Stimulated activated memory B cell treated with anti-CD40 and anti-IgM and Interleukin-4, amounts not matched to agents 10 μg/mL and 1 μg/mL and 100 μg/mL, for 72 hours (primary cell): Measurements from ENCODE around the gene CLPTM1.
"Not testable (repeated sequence)": the region's sequence is repeated elsewhere in the genome, so short reads cannot be mapped to it uniquely, and the experiment has no call there.

Source experiments
- ATAC-seq: fragments of 150-1000 bp; cut with Tn5 transposase; 2 replicates; pipeline ENCODE4 v1.10.0; 2021
- H3K27ac Mint-ChIP-seq: one replicate; pipeline ENCODE4 v1.8.0; 2022; ENCODE audit warnings: mild to moderate bottlenecking, mixed read lengths
- H3K27me3 Mint-ChIP-seq: one replicate; pipeline ENCODE4 v1.8.0; 2022; ENCODE audit warnings: mixed read lengths
- H3K36me3 Mint-ChIP-seq: one replicate; pipeline ENCODE4 v1.8.0; 2022; ENCODE audit warnings: mixed read lengths
- H3K4me1 Mint-ChIP-seq: one replicate; pipeline ENCODE4 v1.8.0; 2022; ENCODE audit warnings: mixed read lengths
- H3K4me3 Mint-ChIP-seq: one replicate; pipeline ENCODE4 v1.8.0; 2022; ENCODE audit warnings: mild to moderate bottlenecking, moderate library complexity, mixed read lengths
- H3K9me3 Mint-ChIP-seq: one replicate; pipeline ENCODE4 v1.8.0; 2022; ENCODE audit warnings: mixed read lengths

CLPTM1 gene

DNA sequence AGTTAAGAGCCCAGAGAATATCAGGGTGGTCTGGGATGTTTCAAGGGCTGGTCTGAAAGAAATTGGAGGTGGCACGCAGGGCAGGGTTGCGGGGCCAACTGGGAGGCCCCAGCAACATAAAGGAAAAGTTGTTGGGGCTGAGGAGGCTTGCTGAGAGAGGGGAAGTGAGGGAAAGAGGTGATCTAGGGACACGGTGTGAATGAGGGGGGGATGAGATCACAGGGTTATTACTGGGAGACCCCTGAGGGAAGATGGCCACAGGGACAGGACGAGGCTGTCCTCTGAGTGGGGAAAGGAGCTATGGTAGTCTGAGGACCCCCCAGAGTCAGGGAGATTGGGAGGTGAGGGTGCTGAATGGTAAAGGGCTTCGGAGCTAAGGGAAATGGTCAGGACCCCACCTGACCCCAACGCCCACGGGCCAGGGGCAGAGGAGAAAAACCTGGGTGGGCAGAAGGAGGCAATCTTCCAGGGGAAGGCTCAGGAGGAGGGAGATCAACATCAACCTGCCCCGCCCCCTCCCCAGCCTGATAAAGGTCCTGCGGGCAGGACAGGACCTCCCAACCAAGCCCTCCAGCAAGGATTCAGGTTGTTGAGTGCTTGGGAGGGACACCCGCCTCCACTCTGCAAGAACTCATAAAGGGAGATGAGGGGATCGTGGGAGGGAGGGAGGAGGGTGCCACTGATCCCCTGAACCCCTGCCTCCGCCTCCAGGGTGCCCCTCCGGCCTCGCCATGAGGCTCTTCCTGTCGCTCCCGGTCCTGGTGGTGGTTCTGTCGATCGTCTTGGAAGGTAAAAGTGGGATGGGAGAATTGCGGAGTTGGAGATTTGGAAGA lies 28.7 kb upstream of the CLPTM1 start:
- H3K27me3 Mint-ChIP-seq: peaks cover 30% of the 10 kb centered on the region
- ATAC-seq, H3K9me3 Mint-ChIP-seq, H3K36me3 Mint-ChIP-seq: not testable (repeated sequence)
- peaks cover 15% of the 10 kb centered on the region for H3K4me1 Mint-ChIP-seq
- peak overlapping the region; percentile 59 for H3K27ac Mint-ChIP-seq
- peak overlapping the region; percentile 78 for H3K4me3 Mint-ChIP-seq

DNA sequence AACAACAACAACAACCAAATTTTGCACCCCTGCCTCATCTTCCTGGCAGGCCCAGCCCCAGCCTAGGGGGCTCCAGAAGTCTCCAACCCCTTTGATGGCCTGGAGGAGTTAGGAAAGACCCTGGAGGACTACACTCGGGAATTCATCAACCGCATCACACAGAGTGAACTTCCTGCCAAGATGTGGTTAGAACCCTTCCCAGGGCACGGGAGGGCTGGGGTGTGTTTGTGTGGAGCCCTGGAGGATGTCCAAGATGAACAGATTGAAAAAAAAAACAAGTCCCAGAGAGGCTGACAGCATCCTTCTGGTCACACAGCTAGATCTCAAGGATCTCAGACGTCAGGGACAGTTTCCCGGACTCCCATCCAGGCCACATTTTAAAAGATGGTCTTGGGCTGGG lies 27.4 kb upstream of the CLPTM1 start:
- H3K36me3 Mint-ChIP-seq: no peaks in the 10 kb centered on the region
- H3K27me3 Mint-ChIP-seq: peaks cover 30% of the 10 kb centered on the region
- no peak overlapping the region for H3K4me3 Mint-ChIP-seq
- H3K4me1 Mint-ChIP-seq: peaks cover 15% of the 10 kb centered on the region
- no peaks in the 10 kb centered on the region for H3K9me3 Mint-ChIP-seq
- H3K27ac Mint-ChIP-seq: no peak overlapping the region
- ATAC-seq: no peak

GRCh38 chr19:44930088-44930487 lies 25.1 kb upstream of the CLPTM1 start:
- H3K36me3 Mint-ChIP-seq: no peaks in the 10 kb centered on the region
- H3K9me3 Mint-ChIP-seq: no peaks in the 10 kb centered on the region
- H3K27ac Mint-ChIP-seq: no peak overlapping the region
- peaks cover 15% of the 10 kb centered on the region for H3K4me1 Mint-ChIP-seq
- no peak for ATAC-seq
- no peak overlapping the region for H3K4me3 Mint-ChIP-seq
- H3K27me3 Mint-ChIP-seq: peaks cover 26% of the 10 kb centered on the region

DNA sequence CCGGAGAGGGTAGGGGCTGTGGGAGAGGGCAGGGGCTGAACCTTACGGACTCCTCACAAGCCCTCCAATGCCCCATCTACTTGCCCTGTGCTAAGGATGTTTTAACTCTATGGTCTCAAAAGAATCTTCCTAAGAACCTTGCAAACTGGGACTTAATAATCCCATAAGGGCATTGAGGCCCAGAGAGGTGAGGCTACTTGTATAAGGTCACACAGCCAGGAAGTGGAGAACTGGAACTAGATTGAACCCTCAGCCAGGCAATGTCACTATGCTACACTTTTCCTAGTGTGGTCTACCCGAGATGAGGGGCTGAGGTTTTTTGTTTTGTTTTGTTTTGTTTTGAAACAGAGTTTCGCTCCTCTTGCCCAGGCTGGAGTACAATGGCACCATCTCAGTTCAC lies 23.6 kb upstream of the CLPTM1 start:
- Mint-ChIP-seq H3K36me3 (no peaks in the 10 kb centered on the region), H3K4me1 (peaks cover 8% of the 10 kb centered on the region), H3K4me3 (no peak overlapping the region), H3K27ac (no peak overlapping the region), H3K9me3 (no peaks in the 10 kb centered on the region), H3K27me3 (peaks cover 12% of the 10 kb centered on the region)
- no peak for ATAC-seq

- Mint-ChIP-seq H3K9me3 (no peaks in the 10 kb centered on the region), H3K27me3 (no peaks in the 10 kb centered on the region), H3K36me3 (no peaks in the 10 kb centered on the region), H3K4me3 (no peak overlapping the region), H3K4me1 (peaks cover 31% of the 10 kb centered on the region), H3K27ac (no peak overlapping the region)
- no peak for ATAC-seq
These were observed 15.5 kb upstream of the CLPTM1 start for GRCh38 chr19:44939668-44940067.

GRCh38 chr19:44942067-44942571 lies 13.1 kb upstream of the CLPTM1 start, which contains the start of gene APOC4:
Gene APOC4, plus strand, starts transcription at chr19:44942237. Its CDS starts 41 bp downstream, at chr19:44942278.
- H3K36me3 Mint-ChIP-seq: no peaks in the 10 kb centered on the region
- H3K27ac Mint-ChIP-seq: no peak within 1 kb of the TSS
- H3K4me1 Mint-ChIP-seq: peaks cover 33% of the 10 kb centered on the region
- H3K27me3 Mint-ChIP-seq: no peaks in the 10 kb centered on the region
- no peaks in the 10 kb centered on the region for H3K9me3 Mint-ChIP-seq
- ATAC-seq: no peak
- peak within 1 kb of the TSS; percentile 0 for H3K4me3 Mint-ChIP-seq

DNA sequence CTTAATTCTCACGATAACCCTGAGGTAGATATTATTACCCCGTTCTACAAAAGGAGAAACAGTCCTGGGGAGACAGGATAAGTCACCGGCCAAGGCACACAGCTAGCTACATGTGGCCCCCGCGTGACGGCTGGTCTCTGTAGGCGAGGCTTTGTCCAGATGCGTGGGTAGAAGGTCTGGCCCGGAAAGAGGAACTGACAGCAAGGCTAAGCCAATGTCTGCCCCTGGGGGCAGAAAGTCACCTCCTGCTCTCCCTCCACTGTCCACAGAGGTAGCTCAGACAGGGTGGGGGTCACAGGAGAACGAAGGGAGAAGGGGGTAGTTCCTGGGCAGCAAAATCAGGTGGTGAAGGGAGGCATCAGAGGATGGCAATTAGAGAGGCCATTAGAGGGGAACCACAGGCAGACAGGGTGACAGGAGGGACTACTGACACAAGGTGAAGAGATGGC lies 11.4 kb upstream of the CLPTM1 start:
- Mint-ChIP-seq H3K27ac (peak overlapping the region; percentile 92), H3K4me1 (peaks cover 33% of the 10 kb centered on the region), H3K27me3 (no peaks in the 10 kb centered on the region), H3K36me3 (no peaks in the 10 kb centered on the region), H3K4me3 (peak overlapping the region; percentile 38), H3K9me3 (no peaks in the 10 kb centered on the region)
- ATAC-seq: peak; percentile 95

DNA sequence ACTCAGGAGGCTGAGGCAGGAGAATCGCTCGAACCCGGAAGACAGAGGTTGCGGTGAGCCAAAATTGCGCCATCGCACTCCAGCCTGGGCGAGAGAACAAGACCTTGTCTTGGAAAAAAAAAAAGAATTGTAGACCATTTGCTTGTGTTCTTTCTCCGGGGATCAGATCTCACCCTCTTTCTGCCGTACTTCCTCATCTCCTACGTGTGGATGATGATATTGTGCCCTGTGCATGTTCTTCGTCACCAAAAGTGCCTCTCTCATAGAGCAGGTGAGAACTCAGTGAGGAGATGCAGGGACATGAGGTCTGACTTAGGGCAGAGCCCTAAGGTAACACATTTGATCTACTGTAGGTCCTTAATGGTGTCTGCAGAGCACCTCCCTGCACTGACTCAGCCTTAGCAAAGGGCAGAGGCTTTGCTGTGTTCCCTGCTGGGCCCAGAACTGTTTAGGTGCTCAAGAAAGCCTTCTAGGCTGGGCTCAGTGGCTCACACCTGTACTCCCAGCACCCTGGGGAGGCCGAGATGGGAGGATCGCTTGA lies 8.1 kb upstream of the CLPTM1 start:
- H3K4me1 Mint-ChIP-seq: peaks cover 27% of the 10 kb centered on the region
- no peak overlapping the region for H3K27ac Mint-ChIP-seq
- H3K9me3 Mint-ChIP-seq: no peaks in the 10 kb centered on the region
- no peak for ATAC-seq
- H3K27me3 Mint-ChIP-seq: no peaks in the 10 kb centered on the region
- H3K36me3 Mint-ChIP-seq: no peaks in the 10 kb centered on the region
- H3K4me3 Mint-ChIP-seq: no peak overlapping the region

- H3K27ac Mint-ChIP-seq: peak overlapping the region; percentile 1
These were observed 6.9 kb upstream of the CLPTM1 start for GRCh38 chr19:44948237-44948636.

GRCh38 chr19:44948763-44949374 lies 6.3 kb upstream of the CLPTM1 start:
- Mint-ChIP-seq H3K4me3 (no peak overlapping the region), H3K27ac (peak overlapping the region; percentile 1), H3K27me3 (no peaks in the 10 kb centered on the region), H3K4me1 (peaks cover 23% of the 10 kb centered on the region), H3K36me3 (no peaks in the 10 kb centered on the region), H3K9me3 (no peaks in the 10 kb centered on the region)
- ATAC-seq: no peak

More at GRCh38 chr19:44948237-44948636, 6.9 kb upstream of the CLPTM1 start:
- Mint-ChIP-seq H3K4me3 (no peak overlapping the region), H3K36me3 (no peaks in the 10 kb centered on the region), H3K27me3 (no peaks in the 10 kb centered on the region), H3K4me1 (peaks cover 21% of the 10 kb centered on the region), H3K9me3 (no peaks in the 10 kb centered on the region)
- ATAC-seq: no peak

GRCh38 chr19:44949550-44949949 lies 5.6 kb upstream of the CLPTM1 start:
- H3K27ac Mint-ChIP-seq: peak overlapping the region; percentile 1
- no peaks in the 10 kb centered on the region for H3K36me3 Mint-ChIP-seq
- H3K4me3 Mint-ChIP-seq: no peak overlapping the region
- H3K4me1 Mint-ChIP-seq: peaks cover 20% of the 10 kb centered on the region
- H3K27me3 Mint-ChIP-seq: no peaks in the 10 kb centered on the region
- ATAC-seq: no peak
- no peaks in the 10 kb centered on the region for H3K9me3 Mint-ChIP-seq

DNA sequence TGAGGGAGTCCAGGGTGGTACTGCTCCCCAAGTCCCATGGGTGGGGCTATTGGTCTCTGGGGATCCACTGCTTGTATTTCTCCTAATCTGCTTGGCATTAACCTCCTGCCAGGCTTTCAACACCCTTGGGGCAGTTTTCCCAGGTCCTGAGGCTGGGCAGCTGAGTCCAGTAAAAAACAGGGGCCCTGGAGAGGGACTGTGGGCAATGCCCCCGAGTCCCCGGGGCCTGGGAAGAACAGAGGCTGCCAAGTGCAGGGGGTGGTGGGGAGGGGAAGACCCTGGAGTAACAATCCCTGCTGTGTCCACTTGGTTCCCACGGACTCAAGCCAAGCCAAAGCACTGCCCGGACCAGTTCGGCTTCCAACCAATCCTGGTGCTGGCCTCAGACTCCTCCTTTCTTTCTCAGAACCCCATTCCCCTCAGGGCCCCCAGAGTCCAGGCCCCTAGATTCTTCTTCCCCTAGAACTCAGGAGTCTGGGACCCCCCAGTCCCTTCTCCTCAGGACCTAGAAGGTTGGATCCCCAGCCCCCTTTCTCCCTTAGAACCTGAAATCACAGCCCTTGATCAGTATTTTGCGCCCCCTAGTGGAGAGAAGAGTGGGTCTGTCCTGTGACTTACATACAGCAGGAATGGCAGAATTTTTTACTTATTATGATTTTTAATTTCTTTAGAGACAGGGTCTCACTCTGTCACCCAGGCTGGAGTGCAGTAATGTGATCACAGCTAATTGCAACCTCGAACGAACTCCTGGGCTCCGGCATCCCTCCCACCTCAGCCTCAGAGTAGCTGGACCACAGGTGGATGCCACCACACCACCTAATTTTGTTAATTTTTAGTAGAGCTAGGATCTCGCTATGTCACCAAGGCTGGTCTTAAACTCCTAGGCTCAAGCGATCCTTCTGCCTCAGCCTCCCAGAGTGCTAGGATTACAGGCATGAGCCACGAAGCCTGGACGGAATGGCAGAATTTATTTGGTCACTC lies 3.7 kb upstream of the CLPTM1 start:
- no peak for ATAC-seq
- Mint-ChIP-seq H3K9me3 (no peaks in the 10 kb centered on the region), H3K4me3 (no peak overlapping the region), H3K4me1 (peaks cover 26% of the 10 kb centered on the region), H3K27me3 (no peaks in the 10 kb centered on the region), H3K36me3 (no peaks in the 10 kb centered on the region), H3K27ac (no peak overlapping the region)

DNA sequence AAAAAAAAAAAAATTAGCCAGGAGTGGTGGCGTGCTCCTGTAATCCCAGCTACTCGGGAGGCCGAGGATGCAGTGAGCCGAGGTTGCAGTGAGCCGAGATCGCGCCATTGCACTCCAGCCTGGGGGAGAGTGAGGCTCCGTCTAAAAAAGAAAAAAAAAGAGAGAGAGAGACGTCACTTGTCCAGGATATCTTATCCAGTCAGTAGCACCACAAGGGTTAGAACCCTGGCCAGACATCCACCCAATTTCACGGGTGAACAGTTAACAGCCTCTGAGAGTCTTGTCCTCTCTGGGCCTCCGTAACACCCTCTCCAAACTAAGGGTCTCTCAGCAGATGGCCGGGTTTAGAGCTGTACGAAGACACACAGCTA lies 917 bp upstream of the CLPTM1 start:
- Mint-ChIP-seq H3K27ac (peak overlapping the region; percentile 91), H3K4me3 (peak overlapping the region; percentile 99), H3K27me3 (no peaks in the 10 kb centered on the region), H3K4me1 (peaks cover 46% of the 10 kb centered on the region), H3K9me3 (no peaks in the 10 kb centered on the region), H3K36me3 (no peaks in the 10 kb centered on the region)
- ATAC-seq: peak; percentile 4

DNA sequence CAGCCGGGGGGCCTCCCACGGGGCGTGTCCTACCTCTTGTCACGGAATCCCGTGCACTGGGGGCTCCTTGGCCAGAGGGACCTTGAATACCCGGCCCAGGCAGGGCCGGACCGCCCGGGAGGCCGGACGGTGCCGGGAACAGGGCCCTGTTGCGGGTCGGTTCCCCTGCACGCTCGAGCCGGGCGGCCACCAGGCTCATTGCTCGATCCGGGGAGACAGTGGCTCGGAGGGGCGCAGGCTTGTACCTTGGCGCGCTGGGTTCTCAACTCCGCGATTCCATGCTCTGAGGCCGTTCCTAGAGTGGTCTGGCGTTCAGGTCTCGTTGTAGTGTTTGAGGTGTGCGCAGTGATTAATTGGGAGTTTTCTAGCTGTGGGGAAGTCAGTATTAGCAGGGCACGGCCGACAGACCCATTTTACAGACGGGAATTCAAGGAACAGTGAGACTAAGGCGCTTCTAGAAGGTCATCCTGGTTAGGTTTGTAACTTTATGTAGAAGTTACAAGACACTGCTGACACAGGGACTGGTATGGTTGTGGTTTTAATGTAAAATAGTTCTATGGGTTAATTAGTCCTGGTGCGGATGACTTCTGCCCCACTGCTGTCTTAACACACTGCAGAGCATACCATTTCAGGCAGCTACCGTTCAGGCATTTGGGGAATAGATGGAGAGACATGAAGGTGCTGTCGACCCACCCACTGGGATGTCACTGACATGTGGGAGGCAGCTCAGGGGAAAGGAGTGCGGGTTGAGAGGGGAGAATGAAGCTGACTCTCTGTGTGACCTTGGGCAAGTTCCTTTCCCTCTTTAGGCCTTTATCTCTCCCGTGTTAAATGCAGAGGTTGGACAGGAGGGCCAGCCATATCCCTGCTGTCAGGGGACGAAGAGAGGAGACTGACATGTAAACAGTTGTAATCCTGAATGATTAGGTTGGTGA lies 592 bp downstream of the CLPTM1 start:
- Mint-ChIP-seq H3K4me1 (peaks cover 61% of the 10 kb centered on the region), H3K9me3 (no peaks in the 10 kb centered on the region), H3K27me3 (no peaks in the 10 kb centered on the region), H3K4me3 (peak overlapping the region; percentile 99), H3K36me3 (peaks cover 12% of the 10 kb centered on the region), H3K27ac (peak overlapping the region; percentile 91)
- no peak for ATAC-seq
